HepG2 (cell line): ENCODE results near the gene LATS2. TPM values are rescaled to one million over a fixed set of nuclear protein-coding genes. Genes with fewer than 3 reads are reported as not detected.

Experiments
- ATF2 ChIP-seq: sonication (generic); formaldehyde crosslinking; IDR thresholded peaks from 2 replicates; pipeline ENCODE4 v1.4.0; 2020; ENCODE audit warnings: missing genetic modification reagents
- E2F5 ChIP-seq: sonication (generic); formaldehyde crosslinking; conservative IDR thresholded peaks from 2 replicates; pipeline ENCODE4 v1.4.0; 2020; ENCODE audit warnings: missing genetic modification reagents
- FOXO1 ChIP-seq: sonication (generic); formaldehyde crosslinking; IDR thresholded peaks from 2 replicates; pipeline ENCODE4 v1.4.0; 2020; ENCODE audit warnings: missing genetic modification reagents
- MED1 ChIP-seq: sonication (generic); formaldehyde crosslinking; IDR thresholded peaks from 2 replicates; pipeline ENCODE4 v1.4.0; 2020; ENCODE audit warnings: missing genetic modification reagents
- MYNN ChIP-seq: sonication (generic); formaldehyde crosslinking; IDR thresholded peaks from 2 replicates; pipeline ENCODE4 v1.4.0; 2020; ENCODE audit warnings: mild to moderate bottlenecking, low read depth, missing genetic modification reagents
- PAXIP1 ChIP-seq: sonication (generic); formaldehyde crosslinking; conservative IDR thresholded peaks from 2 replicates; pipeline ENCODE4 v1.4.0; 2020; ENCODE audit warnings: mild to moderate bottlenecking, missing genetic modification reagents, moderate library complexity
- RFX1 ChIP-seq: fragments of 450-650 bp; IDR thresholded peaks from 2 replicates; pipeline ENCODE4 v1.6.1; 2017
- RFXANK ChIP-seq: IDR thresholded peaks from 2 replicates; pipeline ENCODE4 v1.6.1; 2016
- TCF7L2 ChIP-seq: IDR thresholded peaks from 2 replicates; pipeline ENCODE4 v1.6.1; 2011; ENCODE audit warnings: mild to moderate bottlenecking, low read depth, low read length, moderate library complexity
- polyA plus RNA-seq, 8 experiments: library from polyadenylated mRNA; depleted of rRNA in 3 of 8; stranded (reverse) in 7 of 8; unstranded in 1 of 8; fragments of >200 nt; fragmentation: Illumina TruSeq in 4 of 8; extraction: Trizol in 4 of 8; gene quantifications; 2 replicates each; pipeline versions ENCODE4 v1.2.1 to v1.2.3, GENCODE V29; 2011 to 2016; ENCODE audit warnings: low read depth in 4 of 8, missing spikeins in 1 of 8, mixed read lengths in 1 of 8; ENCODE audit not compliant: insufficient read depth in 1 of 8
- total RNA-seq, 5 experiments: library from RNA; depleted of rRNA; stranded (reverse); fragments of >200 nt; fragmentation: Illumina TruSeq; extraction: Trizol; gene quantifications; 2 replicates each; pipeline ENCODE4 v1.2.3, GENCODE V29; 2016; ENCODE audit warnings: low read depth in 1 of 5

The LATS2 gene
- total and polyA plus RNA-seq, 2 of the 13 experiments (the other 11 are each of a cell fraction or from before 2014, with no cell fraction given) = 7.3 to 8.5 TPM

- no peak for TF ChIP-seq RFXANK (CRISPR knock-in tag)
- TF ChIP-seq E2F5 (CRISPR knock-in tag) = no peak
- no peak for TF ChIP-seq FOXO1 (CRISPR knock-in tag)
- TF ChIP-seq MED1 (CRISPR knock-in tag) = no peak
- TF ChIP-seq TCF7L2 = no peak
- TF ChIP-seq PAXIP1 (CRISPR knock-in tag) = no peak
- TF ChIP-seq MYNN = no peak
- TF ChIP-seq RFX1 = no peak
- no peak for TF ChIP-seq ATF2 (CRISPR knock-in tag)
These were observed 123.1 kb downstream of the LATS2 start (continued) for GRCh38 chr13:20938302-20938701.
